Measurements from ENCODE around the gene ADAM22. TPM values are rescaled to one million over a fixed set of nuclear protein-coding genes. Genes with fewer than 3 reads are reported as not detected.

The ADAM22 gene
- total RNA-seq, 1 experiment from 2014 or later: 7.1 TPM

DNA sequence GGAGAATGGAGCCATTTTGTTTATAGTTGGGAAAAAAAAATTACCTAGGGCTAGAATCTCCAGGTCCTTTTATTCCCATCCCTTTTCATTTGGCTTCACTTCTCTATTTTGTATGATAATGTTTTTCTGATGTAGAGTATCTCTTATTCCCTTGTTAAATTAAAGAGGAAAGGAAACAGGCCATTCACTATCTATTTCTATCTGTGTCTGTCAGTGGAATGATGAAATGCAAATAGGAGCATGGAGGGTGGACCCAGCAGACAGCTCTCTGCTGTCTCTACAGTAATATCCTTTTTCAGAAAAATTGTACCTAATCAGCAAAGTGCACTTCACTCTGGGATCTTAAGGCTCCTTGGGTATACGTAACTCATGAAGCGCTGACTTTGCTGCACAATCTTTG is 149.8 kb downstream of the ADAM22 start:
- Histone ChIP-seq H3K4me1 (ENCODE audit: insufficient read depth, low read length, poor library complexity, severe bottlenecking) (no peaks in the 10 kb centered on the region), H3K4me3 (ENCODE audit: low read depth, low read length, poor library complexity, severe bottlenecking) (no peak overlapping the region), H3K27ac (ENCODE audit: low read depth, low read length, poor library complexity, severe bottlenecking) (no peak overlapping the region), H3K36me3 (ENCODE audit: insufficient read depth, low read length, poor library complexity, severe bottlenecking) (no peaks in the 10 kb centered on the region), H3K27me3 (replicated peaks; ENCODE audit: insufficient read depth, low read depth, low read length, poor library complexity) (no peaks in the 10 kb centered on the region), H3K9me3 (ENCODE audit: low read depth, low read length, poor library complexity, severe bottlenecking) (no peaks in the 10 kb centered on the region)
- POLR2A ChIA-PET (ENCODE audit: low non-redundant PET): no interaction called here
- DNase-seq (ENCODE audit: low spot score): no peak
- CTCF ChIA-PET: no interaction called here
- TF ChIP-seq, protein P1, sequence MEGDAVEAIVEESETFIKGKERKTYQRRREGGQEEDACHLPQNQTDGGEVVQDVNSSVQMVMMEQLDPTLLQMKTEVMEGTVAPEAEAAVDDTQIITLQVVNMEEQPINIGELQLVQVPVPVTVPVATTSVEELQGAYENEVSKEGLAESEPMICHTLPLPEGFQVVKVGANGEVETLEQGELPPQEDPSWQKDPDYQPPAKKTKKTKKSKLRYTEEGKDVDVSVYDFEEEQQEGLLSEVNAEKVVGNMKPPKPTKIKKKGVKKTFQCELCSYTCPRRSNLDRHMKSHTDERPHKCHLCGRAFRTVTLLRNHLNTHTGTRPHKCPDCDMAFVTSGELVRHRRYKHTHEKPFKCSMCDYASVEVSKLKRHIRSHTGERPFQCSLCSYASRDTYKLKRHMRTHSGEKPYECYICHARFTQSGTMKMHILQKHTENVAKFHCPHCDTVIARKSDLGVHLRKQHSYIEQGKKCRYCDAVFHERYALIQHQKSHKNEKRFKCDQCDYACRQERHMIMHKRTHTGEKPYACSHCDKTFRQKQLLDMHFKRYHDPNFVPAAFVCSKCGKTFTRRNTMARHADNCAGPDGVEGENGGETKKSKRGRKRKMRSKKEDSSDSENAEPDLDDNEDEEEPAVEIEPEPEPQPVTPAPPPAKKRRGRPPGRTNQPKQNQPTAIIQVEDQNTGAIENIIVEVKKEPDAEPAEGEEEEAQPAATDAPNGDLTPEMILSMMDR (conservative IDR thresholded peaks at IDR 0.05; ENCODE audit: low read depth, low read length): no peak
- no peak for TF ChIP-seq EZH2 (IDR thresholded peaks at IDR 0.05; ENCODE audit: borderline replicate concordance, low read depth, low read length, poor library complexity, severe bottlenecking)
- BruUV-seq (replicated peaks): no TSS peak
- intact Hi-C loops (cut with micrococcal nuclease; ENCODE audit: unreplicated experiment): no loop called here

- POLR2A ChIA-PET (ENCODE audit: low non-redundant PET): no interaction called here
Measured at GRCh38 chr7:88089561-88089960, 155.5 kb downstream of the ADAM22 start.

GRCh38 chr7:88090240-88090639 is 156.2 kb downstream of the ADAM22 start:
- CTCF ChIA-PET: no interaction called here
- intact Hi-C loops (cut with micrococcal nuclease; ENCODE audit: unreplicated experiment): no loop called here

More at GRCh38 chr7:88089561-88089960, 155.5 kb downstream of the ADAM22 start:
- no peak overlapping the region for H3K27ac ChIP-seq (ENCODE audit: low read depth, low read length, poor library complexity, severe bottlenecking)
- no peak for TF ChIP-seq EZH2 (IDR thresholded peaks at IDR 0.05; ENCODE audit: borderline replicate concordance, low read depth, low read length, poor library complexity, severe bottlenecking)
- TF ChIP-seq, protein P1 (conservative IDR thresholded peaks at IDR 0.05; ENCODE audit: low read depth, low read length): no peak
- BruUV-seq (replicated peaks): no TSS peak
- DNase-seq (ENCODE audit: low spot score): no peak
- H3K9me3 ChIP-seq (ENCODE audit: low read depth, low read length, poor library complexity, severe bottlenecking): no peaks in the 10 kb centered on the region
- peaks cover 26% of the 10 kb centered on the region for H3K4me1 ChIP-seq (ENCODE audit: insufficient read depth, low read length, poor library complexity, severe bottlenecking)
- no peaks in the 10 kb centered on the region for H3K36me3 ChIP-seq (ENCODE audit: insufficient read depth, low read length, poor library complexity, severe bottlenecking)
- H3K27me3 ChIP-seq (replicated peaks; ENCODE audit: insufficient read depth, low read depth, low read length, poor library complexity): no peaks in the 10 kb centered on the region
- intact Hi-C loops (cut with micrococcal nuclease; ENCODE audit: unreplicated experiment): no loop called here
- CTCF ChIA-PET: no interaction called here
- H3K4me3 ChIP-seq (ENCODE audit: low read depth, low read length, poor library complexity, severe bottlenecking): no peak overlapping the region

More at GRCh38 chr7:88090240-88090639, 156.2 kb downstream of the ADAM22 start:
- TF ChIP-seq, protein P1 (conservative IDR thresholded peaks at IDR 0.05; ENCODE audit: low read depth, low read length): no peak
- TF ChIP-seq EZH2 (IDR thresholded peaks at IDR 0.05; ENCODE audit: borderline replicate concordance, low read depth, low read length, poor library complexity, severe bottlenecking): no peak
- H3K9me3 ChIP-seq (ENCODE audit: low read depth, low read length, poor library complexity, severe bottlenecking): no peaks in the 10 kb centered on the region
- peaks cover 26% of the 10 kb centered on the region for H3K4me1 ChIP-seq (ENCODE audit: insufficient read depth, low read length, poor library complexity, severe bottlenecking)
- no peak overlapping the region for H3K27ac ChIP-seq (ENCODE audit: low read depth, low read length, poor library complexity, severe bottlenecking)
- H3K4me3 ChIP-seq (ENCODE audit: low read depth, low read length, poor library complexity, severe bottlenecking): no peak overlapping the region
- DNase-seq (ENCODE audit: low spot score): no peak
- no peaks in the 10 kb centered on the region for H3K27me3 ChIP-seq (replicated peaks; ENCODE audit: insufficient read depth, low read depth, low read length, poor library complexity)
- POLR2A ChIA-PET (ENCODE audit: low non-redundant PET): no interaction called here
- no TSS peak for BruUV-seq (replicated peaks)
- H3K36me3 ChIP-seq (ENCODE audit: insufficient read depth, low read length, poor library complexity, severe bottlenecking): no peaks in the 10 kb centered on the region

Data from A673 (cell line).